ENCODE measurements around the gene CYFIP2.

DNA sequence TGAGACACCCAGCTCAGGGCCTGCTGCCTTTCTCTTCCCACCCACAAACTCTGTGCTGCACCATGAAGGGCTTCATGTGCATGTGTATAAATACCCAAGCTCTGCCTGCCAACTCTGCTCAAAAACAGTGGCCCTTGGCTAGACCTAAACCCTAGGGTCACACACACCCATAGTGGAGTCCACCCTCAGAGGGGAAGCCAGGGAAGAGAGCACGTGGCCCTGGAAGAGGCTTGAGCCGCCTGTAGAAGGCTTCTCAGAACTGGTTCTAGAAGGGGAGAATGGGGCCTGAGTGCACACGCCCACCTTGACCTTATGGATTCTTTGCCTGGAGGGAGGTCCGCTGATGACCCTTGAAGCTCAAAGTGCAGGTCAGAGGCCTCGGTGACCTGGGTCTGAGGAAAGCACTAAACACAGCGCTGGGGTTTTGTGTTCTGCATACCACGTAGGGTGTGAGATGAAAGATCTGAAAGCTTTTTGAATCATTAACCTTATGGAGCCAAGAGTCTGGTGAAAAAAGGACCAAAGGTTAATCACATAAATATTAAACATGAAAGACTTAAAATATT is 60.6 kb downstream of the CYFIP2 start:
- TF ChIP-seq, protein P1, sequence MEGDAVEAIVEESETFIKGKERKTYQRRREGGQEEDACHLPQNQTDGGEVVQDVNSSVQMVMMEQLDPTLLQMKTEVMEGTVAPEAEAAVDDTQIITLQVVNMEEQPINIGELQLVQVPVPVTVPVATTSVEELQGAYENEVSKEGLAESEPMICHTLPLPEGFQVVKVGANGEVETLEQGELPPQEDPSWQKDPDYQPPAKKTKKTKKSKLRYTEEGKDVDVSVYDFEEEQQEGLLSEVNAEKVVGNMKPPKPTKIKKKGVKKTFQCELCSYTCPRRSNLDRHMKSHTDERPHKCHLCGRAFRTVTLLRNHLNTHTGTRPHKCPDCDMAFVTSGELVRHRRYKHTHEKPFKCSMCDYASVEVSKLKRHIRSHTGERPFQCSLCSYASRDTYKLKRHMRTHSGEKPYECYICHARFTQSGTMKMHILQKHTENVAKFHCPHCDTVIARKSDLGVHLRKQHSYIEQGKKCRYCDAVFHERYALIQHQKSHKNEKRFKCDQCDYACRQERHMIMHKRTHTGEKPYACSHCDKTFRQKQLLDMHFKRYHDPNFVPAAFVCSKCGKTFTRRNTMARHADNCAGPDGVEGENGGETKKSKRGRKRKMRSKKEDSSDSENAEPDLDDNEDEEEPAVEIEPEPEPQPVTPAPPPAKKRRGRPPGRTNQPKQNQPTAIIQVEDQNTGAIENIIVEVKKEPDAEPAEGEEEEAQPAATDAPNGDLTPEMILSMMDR (IDR thresholded peaks at IDR 0.05) = no peak
- no peak for TF ChIP-seq POLR2A (IDR thresholded peaks at IDR 0.05)
